K562 (cell line): ENCODE data around the gene PIAS3. TPM values are rescaled to one million over a fixed set of nuclear protein-coding genes. Genes with fewer than 3 reads are reported as not detected.

Source experiments
- ADNP ChIP-seq: fragments of 200-800 bp; sonication (Bioruptor generic); IDR thresholded peaks from 2 replicates; pipeline ENCODE4 v1.6.1; 2016; ENCODE audit warnings: missing genetic modification characterization, missing compliant biosample characterization
- BCOR ChIP-seq: fragments of 450-650 bp; IDR thresholded peaks from 2 replicates; pipeline ENCODE4 v1.6.1; 2016
- BRD9 ChIP-seq: fragments of 450-650 bp; IDR thresholded peaks from 2 replicates; pipeline ENCODE4 v1.6.1; 2018; ENCODE audit warnings: low read depth; ENCODE audit not compliant: partially characterized antibody
- CBFB ChIP-seq: sonication (generic); formaldehyde crosslinking; IDR thresholded peaks from 2 replicates; pipeline ENCODE4 v1.4.0; 2020; ENCODE audit warnings: mild to moderate bottlenecking, missing genetic modification reagents
- HNRNPK ChIP-seq: fragments of 200-400 bp; formaldehyde crosslinking; IDR thresholded peaks from one replicate; pipeline ENCODE4 v1.6.1; 2018; ENCODE audit warnings: mild to moderate bottlenecking, low read depth, low read length; ENCODE audit not compliant: poor library complexity, severe bottlenecking
- HNRNPLL ChIP-seq: fragments of 200-400 bp; formaldehyde crosslinking; IDR thresholded peaks from 2 replicates; pipeline ENCODE4 v1.6.1; 2017; ENCODE audit warnings: low read length, low read depth, mild to moderate bottlenecking; ENCODE audit not compliant: poor library complexity, severe bottlenecking
- ILF3 ChIP-seq: fragments of 450-650 bp; IDR thresholded peaks from 2 replicates; pipeline ENCODE4 v1.6.1; 2018; ENCODE audit warnings: antibody characterized with exemption, mild to moderate bottlenecking, moderate library complexity, borderline replicate concordance
- LARP7 ChIP-seq: fragments of 450-650 bp; IDR thresholded peaks from 2 replicates; pipeline ENCODE4 v1.6.1; 2016
- PHTF2 ChIP-seq: fragments of 250-450 bp; sonication (Bioruptor Pico); IDR thresholded peaks from 2 replicates; pipeline ENCODE4 v1.5.0; 2021; ENCODE audit warnings: mild to moderate bottlenecking
- PYGO2 ChIP-seq: fragments of 450-650 bp; IDR thresholded peaks from 2 replicates; pipeline ENCODE4 v1.6.1; 2016; ENCODE audit warnings: mild to moderate bottlenecking, missing genetic modification characterization, moderate library complexity, missing compliant biosample characterization
- RBFOX2 ChIP-seq: fragments of 200-400 bp; formaldehyde crosslinking; IDR thresholded peaks from 2 replicates; pipeline ENCODE4 v1.6.1; 2017; ENCODE audit warnings: low read depth, mild to moderate bottlenecking, low read length, moderate library complexity
- TFAM ChIP-seq: fragments of 250-450 bp; sonication (Bioruptor Pico); conservative IDR thresholded peaks from 2 replicates; pipeline ENCODE4 v1.5.0; 2021; ENCODE audit warnings: mild to moderate bottlenecking, moderate library complexity
- ZNF449 ChIP-seq: fragments of 250-450 bp; sonication (Bioruptor Pico); IDR thresholded peaks from 2 replicates; pipeline ENCODE4 v1.8.0; 2022; ENCODE audit warnings: moderate library complexity, mild to moderate bottlenecking, inconsistent platforms
- ZNF518B ChIP-seq: fragments of 250-450 bp; sonication (Bioruptor Pico); IDR thresholded peaks from 2 replicates; pipeline ENCODE4 v1.5.0; 2021; ENCODE audit warnings: mild to moderate bottlenecking, moderate library complexity
- polyA plus RNA-seq, 8 experiments: library from polyadenylated mRNA; depleted of rRNA in 4 of 8; stranded (reverse) in 5 of 8; unstranded in 3 of 8; fragments of >200 nt; fragmentation: Nextera tagmentation in 2 of 8; fragmentation: Illumina TruSeq in 1 of 8; extraction: Ambion mirVana in 2 of 8; extraction: Trizol in 1 of 8; gene quantifications; 2 replicates each; pipeline versions ENCODE4 v1.2.1 to v1.2.3, GENCODE V29; 2011 to 2014; ENCODE audit warnings: inconsistent platforms in 1 of 8, missing spikeins in 1 of 8
- total RNA-seq, 7 experiments: library from RNA; depleted of rRNA in 6 of 7; stranded (reverse); fragments of >200 nt in 6 of 7; fragmentation: Illumina TruSeq in 2 of 7; extraction: Trizol in 2 of 7; gene quantifications; 2 replicates each; pipeline versions ENCODE4 v1.2.1 to v1.2.3, GENCODE V29; 2011 to 2021; ENCODE audit warnings: low replicate concordance in 1 of 7
- TF ChIP-seq, protein P1 (sequence below): sonication (generic); formaldehyde crosslinking; IDR thresholded peaks from 2 replicates; pipeline ENCODE4 v1.8.1; 2023; ENCODE audit warnings: mild to moderate bottlenecking, missing genetic modification reagents
- TF ChIP-seq, protein P2 (sequence below): fragments of 250-450 bp; sonication (Bioruptor Pico); IDR thresholded peaks from 2 replicates; pipeline ENCODE4 v1.4.0; 2020; ENCODE audit warnings: mild to moderate bottlenecking, moderate library complexity, borderline replicate concordance
- TF ChIP-seq, protein P3 (sequence below): fragments of 250-450 bp; sonication (Bioruptor Pico); IDR thresholded peaks from 2 replicates; pipeline ENCODE4 v1.8.0; 2021; ENCODE audit warnings: moderate library complexity, mild to moderate bottlenecking, inconsistent platforms

The PIAS3 gene
- total and polyA plus RNA-seq, 9 of the 15 experiments (the other 6 are each of a cell fraction or from before 2014, with no cell fraction given): 1.1 to 25.6 (median 7.9) TPM

DNA sequence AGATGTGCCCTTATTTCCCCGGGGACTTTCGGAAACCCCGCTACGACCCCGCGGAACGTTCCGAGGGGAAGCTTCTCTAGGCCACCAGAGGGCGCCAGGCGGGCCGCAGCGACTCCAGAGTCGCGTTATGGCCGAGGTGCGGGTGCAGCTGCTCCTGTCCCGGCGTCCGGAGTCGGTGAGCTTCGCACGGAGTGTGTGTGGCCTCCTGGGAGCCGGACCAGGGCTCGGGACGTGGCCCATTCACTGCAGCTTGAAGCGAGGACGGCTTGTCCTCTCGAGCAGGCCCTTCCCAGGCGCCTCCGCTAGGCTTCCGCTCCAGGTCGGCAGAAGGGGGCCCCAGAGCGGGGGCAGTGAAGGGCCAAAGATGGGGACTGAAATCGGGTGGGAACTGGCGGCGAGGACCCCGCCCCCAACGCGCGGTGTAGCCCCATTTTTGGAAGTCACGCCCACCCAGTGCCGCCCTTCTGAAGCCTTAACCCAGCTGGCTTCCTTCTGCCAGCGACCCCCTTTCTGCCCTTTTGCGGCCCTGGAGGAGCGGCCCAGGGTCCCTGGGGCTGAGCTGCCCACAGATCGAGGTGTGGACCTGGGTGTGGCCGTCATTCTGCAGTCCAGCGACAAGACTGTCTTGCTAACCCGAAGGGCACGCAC is 13.2 kb downstream of the PIAS3 start, which contains the start of gene NUDT17 (continued):
- TF ChIP-seq, protein P1, sequence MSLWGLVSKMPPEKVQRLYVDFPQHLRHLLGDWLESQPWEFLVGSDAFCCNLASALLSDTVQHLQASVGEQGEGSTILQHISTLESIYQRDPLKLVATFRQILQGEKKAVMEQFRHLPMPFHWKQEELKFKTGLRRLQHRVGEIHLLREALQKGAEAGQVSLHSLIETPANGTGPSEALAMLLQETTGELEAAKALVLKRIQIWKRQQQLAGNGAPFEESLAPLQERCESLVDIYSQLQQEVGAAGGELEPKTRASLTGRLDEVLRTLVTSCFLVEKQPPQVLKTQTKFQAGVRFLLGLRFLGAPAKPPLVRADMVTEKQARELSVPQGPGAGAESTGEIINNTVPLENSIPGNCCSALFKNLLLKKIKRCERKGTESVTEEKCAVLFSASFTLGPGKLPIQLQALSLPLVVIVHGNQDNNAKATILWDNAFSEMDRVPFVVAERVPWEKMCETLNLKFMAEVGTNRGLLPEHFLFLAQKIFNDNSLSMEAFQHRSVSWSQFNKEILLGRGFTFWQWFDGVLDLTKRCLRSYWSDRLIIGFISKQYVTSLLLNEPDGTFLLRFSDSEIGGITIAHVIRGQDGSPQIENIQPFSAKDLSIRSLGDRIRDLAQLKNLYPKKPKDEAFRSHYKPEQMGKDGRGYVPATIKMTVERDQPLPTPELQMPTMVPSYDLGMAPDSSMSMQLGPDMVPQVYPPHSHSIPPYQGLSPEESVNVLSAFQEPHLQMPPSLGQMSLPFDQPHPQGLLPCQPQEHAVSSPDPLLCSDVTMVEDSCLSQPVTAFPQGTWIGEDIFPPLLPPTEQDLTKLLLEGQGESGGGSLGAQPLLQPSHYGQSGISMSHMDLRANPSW (CRISPR knock-in tag): peak; percentile 50; the same call in 1 of the 2 replicates
- peak; percentile 31; the same call in 1 of the 2 replicates for TF ChIP-seq BCOR
- TF ChIP-seq, protein P2, sequence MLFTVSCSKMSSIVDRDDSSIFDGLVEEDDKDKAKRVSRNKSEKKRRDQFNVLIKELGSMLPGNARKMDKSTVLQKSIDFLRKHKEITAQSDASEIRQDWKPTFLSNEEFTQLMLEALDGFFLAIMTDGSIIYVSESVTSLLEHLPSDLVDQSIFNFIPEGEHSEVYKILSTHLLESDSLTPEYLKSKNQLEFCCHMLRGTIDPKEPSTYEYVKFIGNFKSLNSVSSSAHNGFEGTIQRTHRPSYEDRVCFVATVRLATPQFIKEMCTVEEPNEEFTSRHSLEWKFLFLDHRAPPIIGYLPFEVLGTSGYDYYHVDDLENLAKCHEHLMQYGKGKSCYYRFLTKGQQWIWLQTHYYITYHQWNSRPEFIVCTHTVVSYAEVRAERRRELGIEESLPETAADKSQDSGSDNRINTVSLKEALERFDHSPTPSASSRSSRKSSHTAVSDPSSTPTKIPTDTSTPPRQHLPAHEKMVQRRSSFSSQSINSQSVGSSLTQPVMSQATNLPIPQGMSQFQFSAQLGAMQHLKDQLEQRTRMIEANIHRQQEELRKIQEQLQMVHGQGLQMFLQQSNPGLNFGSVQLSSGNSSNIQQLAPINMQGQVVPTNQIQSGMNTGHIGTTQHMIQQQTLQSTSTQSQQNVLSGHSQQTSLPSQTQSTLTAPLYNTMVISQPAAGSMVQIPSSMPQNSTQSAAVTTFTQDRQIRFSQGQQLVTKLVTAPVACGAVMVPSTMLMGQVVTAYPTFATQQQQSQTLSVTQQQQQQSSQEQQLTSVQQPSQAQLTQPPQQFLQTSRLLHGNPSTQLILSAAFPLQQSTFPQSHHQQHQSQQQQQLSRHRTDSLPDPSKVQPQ (CRISPR knock-in tag): no peak
- TF ChIP-seq ILF3: peak; percentile 85; the same call in 1 of the 2 replicates
- TF ChIP-seq ZNF449 (CRISPR knock-in tag): no peak
- TF ChIP-seq RBFOX2: peak; percentile 84
- TF ChIP-seq BRD9: no peak
- TF ChIP-seq CBFB (CRISPR knock-in tag): no peak
- TF ChIP-seq PHTF2 (CRISPR knock-in tag): no peak
- TF ChIP-seq, protein P3, sequence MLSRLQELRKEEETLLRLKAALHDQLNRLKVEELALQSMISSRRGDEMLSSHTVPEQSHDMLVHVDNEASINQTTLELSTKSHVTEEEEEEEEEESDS (CRISPR knock-in tag): no peak
- TF ChIP-seq ADNP (tag): no peak
- no peak for TF ChIP-seq PYGO2 (tag)
- TF ChIP-seq HNRNPLL: no peak
- TF ChIP-seq LARP7: no peak
- TF ChIP-seq HNRNPK: no peak
- TF ChIP-seq ZNF518B (CRISPR knock-in tag): no peak
- TF ChIP-seq TFAM: no peak
